K562 (cell line): Measurements from ENCODE around the gene EOGT. TPM values are rescaled to one million over a fixed set of nuclear protein-coding genes. Genes with fewer than 3 reads are reported as not detected.

ENCODE experiments used
- ATAC-seq: fragments of 200-7000 bp; cut with Tn5 transposase; 3 replicates; pipeline ENCODE4 v1.9.1; 2020; ENCODE audit warnings: moderate library complexity
- BruUV-seq: library from RNA; stranded (reverse); fragments of 400-500 nt; replicated peaks from 2 replicates; lab custom pipeline; 2021; lab: Mats Ljungman, UMichigan
- CTCF ChIA-PET: fragments of 300-600 bp; formaldehyde crosslinking; extraction: SDS; loops from one replicate; lab custom pipeline; 2021; ENCODE audit warnings: low intra/inter-chr PET ratio; lab: Yijun Ruan, JAX
- POLR2A ChIA-PET: fragments of 300-600, 350-650 bp; sonication (Branson Sonifier 250); formaldehyde crosslinking; extraction: SDS; loops from one replicate; lab custom pipeline; 2021; ENCODE audit warnings: antibody characterized with exemption, inconsistent platforms; lab: Yijun Ruan, JAX
- DNase-seq, 4 experiments: peaks; one replicate each; pipeline versions ENCODE4 v3.0.0 to v3.0.0-alpha.2; 2011 to 2018; ENCODE audit warnings: low spot score in 3 of 4, mixed read lengths in 3 of 4; ENCODE audit errors: extremely low read depth in 1 of 4
- FAIRE-seq: peaks from 2 replicates; lab custom pipeline; 2011; peaks lifted over from hg19 to GRCh38; lab: Jason Lieb, UNC
- H2AFZ ChIP-seq: 2 replicates; pipeline ENCODE4 v1.6.0; 2011; ENCODE audit warnings: low read depth, low read length, control low read depth, inconsistent platforms
- H3K27ac ChIP-seq: fragments of 200-600 bp; 3 replicates; pipeline ENCODE4 v1.8.0; 2011; ENCODE audit warnings: low read depth, mild to moderate bottlenecking, control low read depth, inconsistent platforms, low read length, moderate library complexity, mixed read lengths; ENCODE audit errors: extremely low read depth
- H3K27me3 ChIP-seq, 2 experiments: fragments of 300-600 bp in 1 of 2; 2 replicates in 1 of 2; 3 replicates in 1 of 2; pipeline versions ENCODE4 v1.6.0 to v1.8.0; 2011; ENCODE audit warnings: inconsistent platforms in 2 of 2, low read length in 2 of 2, mild to moderate bottlenecking in 1 of 2, mixed read lengths in 1 of 2, moderate library complexity in 1 of 2; ENCODE audit not compliant: control insufficient read depth in 2 of 2, insufficient read depth in 2 of 2
- H3K36me3 ChIP-seq: fragments of 300-600 bp; 3 replicates; pipeline ENCODE4 v1.8.0; 2011; ENCODE audit warnings: mild to moderate bottlenecking, low read length, inconsistent platforms; ENCODE audit not compliant: control insufficient read depth, insufficient read depth
- H3K4me1 ChIP-seq, 2 experiments: fragments of 200-600 bp in 1 of 2; replicated peaks in 1 of 2; 2 replicates in 1 of 2; 3 replicates in 1 of 2; pipeline versions ENCODE4 v1.5.1 to v1.8.0; 2011; ENCODE audit warnings: inconsistent platforms in 2 of 2, low read length in 2 of 2, mild to moderate bottlenecking in 1 of 2, mixed read lengths in 1 of 2, moderate library complexity in 1 of 2; ENCODE audit not compliant: control insufficient read depth in 2 of 2, insufficient read depth in 2 of 2
- H3K4me2 ChIP-seq: 2 replicates; pipeline ENCODE4 v1.6.1; 2011; ENCODE audit warnings: low read length, control low read depth, inconsistent platforms, mixed read lengths; ENCODE audit not compliant: insufficient read depth
- H3K4me3 ChIP-seq: fragments of 200-600 bp; sonication (generic), shearing (Covaris generic); 2 replicates; pipeline ENCODE4 v1.5.1; 2016; ENCODE audit warnings: control low read depth, inconsistent platforms
- H3K79me2 ChIP-seq: fragments of 200-600 bp; 3 replicates; pipeline ENCODE4 v1.8.0; 2011; ENCODE audit warnings: low read length, inconsistent platforms; ENCODE audit not compliant: control insufficient read depth, insufficient read depth
- H3K9ac ChIP-seq, 2 experiments: 2 replicates each; pipeline versions ENCODE4 v1.6.0 to v1.6.1; 2011; ENCODE audit warnings: low read depth in 2 of 2, low read length in 2 of 2, control low read depth in 1 of 2, inconsistent platforms in 1 of 2, mild to moderate bottlenecking in 1 of 2, mixed read lengths in 1 of 2; ENCODE audit not compliant: insufficient read depth in 1 of 2
- H3K9me1 ChIP-seq: one replicate; pipeline ENCODE4 v1.6.0; 2011; ENCODE audit warnings: inconsistent platforms, mild to moderate bottlenecking, low read length, moderate library complexity; ENCODE audit not compliant: control insufficient read depth, insufficient read depth
- H3K9me3 ChIP-seq: replicated peaks from 2 replicates; pipeline ENCODE4 v1.5.1; 2011; ENCODE audit warnings: low read depth, low read length, inconsistent platforms; ENCODE audit not compliant: control insufficient read depth, insufficient read depth
- H4K20me1 ChIP-seq: replicated peaks from 2 replicates; pipeline ENCODE4 v1.6.1; 2011; ENCODE audit warnings: low read length, inconsistent platforms, mixed read lengths; ENCODE audit not compliant: control insufficient read depth, insufficient read depth
- DIDO1 ChIP-seq: fragments of 450-650 bp; IDR thresholded peaks from 2 replicates; pipeline ENCODE4 v1.6.1; 2016; ENCODE audit warnings: low read depth, missing biosample characterization, missing genetic modification characterization
- ELF4 ChIP-seq: fragments of 450-650 bp; formaldehyde crosslinking; IDR thresholded peaks from 2 replicates; pipeline ENCODE4 v1.4.0; 2022; ENCODE audit warnings: missing genetic modification characterization
- HCFC1 ChIP-seq: IDR thresholded peaks from 2 replicates; pipeline ENCODE4 v1.6.1; 2012; ENCODE audit warnings: low read depth, low read length, improper control_type of control experiment
- HDAC3 ChIP-seq: fragments of 450-650 bp; IDR thresholded peaks from 2 replicates; pipeline ENCODE4 v1.6.1; 2018; ENCODE audit warnings: borderline replicate concordance, mild to moderate bottlenecking, moderate library complexity; ENCODE audit not compliant: partially characterized antibody
- HDAC8 ChIP-seq: fragments of 450-650 bp; IDR thresholded peaks from 2 replicates; pipeline ENCODE4 v1.6.1; 2016; ENCODE audit warnings: mild to moderate bottlenecking, missing genetic modification characterization, moderate library complexity, missing compliant biosample characterization
- KDM4B ChIP-seq, 2 experiments: fragments of 450-650 bp in 1 of 2; sonication (generic) in 1 of 2; IDR thresholded peaks; 2 replicates each; pipeline ENCODE4 v1.6.1; 2016 to 2017; ENCODE audit warnings: borderline replicate concordance in 2 of 2, antibody characterized with exemption in 1 of 2, low read depth in 1 of 2, mild to moderate bottlenecking in 1 of 2
- MAFG ChIP-seq: fragments of 450-650 bp; conservative IDR thresholded peaks from 2 replicates; pipeline ENCODE4 v1.6.1; 2016; ENCODE audit warnings: missing genetic modification characterization, missing compliant biosample characterization
- MTA1 ChIP-seq: fragments of 450-650 bp; IDR thresholded peaks from 2 replicates; pipeline ENCODE4 v1.6.1; 2017; ENCODE audit warnings: borderline replicate concordance
- NR3C1 ChIP-seq: sonication (generic); formaldehyde crosslinking; IDR thresholded peaks from 2 replicates; pipeline ENCODE4 v1.8.1; 2022; ENCODE audit warnings: missing genetic modification reagents
- SUPT5H ChIP-seq: fragments of 450-650 bp; IDR thresholded peaks from 2 replicates; pipeline ENCODE4 v1.6.1; 2016
- ZNF121 ChIP-seq: sonication (generic); formaldehyde crosslinking; conservative IDR thresholded peaks from 2 replicates; pipeline ENCODE4 v1.8.0; 2022; ENCODE audit warnings: missing genetic modification reagents
- WGBS: fragments of 100-300 bp; shearing (Covaris generic); methylation state at CpG from one replicate; pipeline ENCODE4 v1.1.6; 2016; ENCODE audit warnings: low coverage, mixed read lengths; ENCODE audit not compliant: insufficient coverage; ENCODE audit errors: missing lambda C conversion rate; 5-methylcytosine and 5-hydroxymethylcytosine counted together
- in situ Hi-C: fragments of 300-500 bp; cut with MboI; formaldehyde crosslinking; loops from 4 replicates; pipeline ENCODE4 v1.15.0; 2018; ENCODE audit warnings: inconsistent platforms, mixed read lengths
- intact Hi-C: fragments of 100-400 bp; cut with micrococcal nuclease; formaldehyde crosslinking; loops from 2 replicates; pipeline ENCODE4 v1.14.2; 2022
- polyA plus RNA-seq, 8 experiments: library from polyadenylated mRNA; depleted of rRNA in 4 of 8; stranded (reverse) in 5 of 8; unstranded in 3 of 8; fragments of >200 nt; fragmentation: Nextera tagmentation in 2 of 8; fragmentation: Illumina TruSeq in 1 of 8; extraction: Ambion mirVana in 2 of 8; extraction: Trizol in 1 of 8; gene quantifications; 2 replicates each; pipeline versions ENCODE4 v1.2.1 to v1.2.3, GENCODE V29; 2011 to 2014; ENCODE audit warnings: inconsistent platforms in 1 of 8, missing spikeins in 1 of 8
- total RNA-seq, 7 experiments: library from RNA; depleted of rRNA in 6 of 7; stranded (reverse); fragments of >200 nt in 6 of 7; fragmentation: Illumina TruSeq in 2 of 7; extraction: Trizol in 2 of 7; gene quantifications; 2 replicates each; pipeline versions ENCODE4 v1.2.1 to v1.2.3, GENCODE V29; 2011 to 2021; ENCODE audit warnings: low replicate concordance in 1 of 7
- TF ChIP-seq, protein P1 (sequence below): fragments of 250-450 bp; sonication (Bioruptor Pico); IDR thresholded peaks from 2 replicates; pipeline ENCODE4 v1.4.0; 2020; ENCODE audit warnings: mild to moderate bottlenecking, moderate library complexity
- TF ChIP-seq, protein P2 (sequence below): IDR thresholded peaks from 2 replicates; pipeline ENCODE4 v1.6.1; 2011; ENCODE audit not compliant: insufficient read length; ENCODE audit errors: extremely low read depth
- TF ChIP-seq, protein P3 (sequence below): sonication (generic); formaldehyde crosslinking; IDR thresholded peaks from 2 replicates; pipeline ENCODE4 v1.8.0; 2022; ENCODE audit warnings: mild to moderate bottlenecking, missing genetic modification reagents

The EOGT gene
- total and polyA plus RNA-seq, 9 of the 15 experiments (the other 6 are each of a cell fraction or from before 2014, with no cell fraction given), result 3.6 to 17.9 (median 7.4) TPM

DNA sequence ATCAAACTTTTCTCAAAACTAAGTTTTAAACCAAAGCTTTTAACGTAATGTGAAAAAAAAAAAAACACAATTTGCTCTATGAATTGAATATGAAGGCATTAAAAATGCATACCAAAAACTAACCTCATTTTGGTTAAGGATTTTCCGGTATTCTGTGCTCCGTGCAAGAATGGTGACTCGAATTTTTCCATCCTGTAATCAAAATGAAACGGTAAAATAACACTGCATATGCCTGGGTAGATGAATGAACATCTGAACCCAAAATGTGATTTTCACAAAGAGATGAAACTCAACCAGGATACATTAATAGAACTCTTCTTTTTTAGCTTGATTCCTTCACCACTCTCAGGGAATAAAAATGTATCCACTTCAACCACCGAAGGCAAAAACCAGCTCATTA, 26.2 kb downstream of the EOGT start:
- Histone ChIP-seq H3K4me2 (no peak overlapping the region), H3K9me3 (no peaks in the 10 kb centered on the region), H3K9me1 (no peaks in the 10 kb centered on the region), H3K27me3 (no peaks in the 10 kb centered on the region), H3K27ac (no peak overlapping the region), H3K79me2 (no peaks in the 10 kb centered on the region), H3K4me3 (no peak overlapping the region), H4K20me1 (no peaks in the 10 kb centered on the region), H3K4me1 (no peaks in the 10 kb centered on the region), H3K36me3 (peaks cover 31% of the 10 kb centered on the region; the same call in 2 of the 3 replicates), H3K9ac (no peak overlapping the region), H2AFZ (no peak overlapping the region)
- BruUV-seq, result no TSS peak
- DNase-seq, result no peak
- ATAC-seq, result no peak
- 93% methylated on average over 6 of the region's 6 CpGs for WGBS
- FAIRE-seq, result no peak
- CTCF ChIA-PET, result no interaction called here
- POLR2A ChIA-PET, result interaction anchor here (1.0 to 1.2 kb wide), 2 partner anchors 9 to 13 kb away, joined by 4 to 7 read pairs; no protein-coding TSS in a partner anchor
- in situ Hi-C loops, result no loop called here
- intact Hi-C loops, result no loop called here
- no peak for TF ChIP-seq SUPT5H
- TF ChIP-seq MAFG (tag), result no peak
- TF ChIP-seq, protein P1, sequence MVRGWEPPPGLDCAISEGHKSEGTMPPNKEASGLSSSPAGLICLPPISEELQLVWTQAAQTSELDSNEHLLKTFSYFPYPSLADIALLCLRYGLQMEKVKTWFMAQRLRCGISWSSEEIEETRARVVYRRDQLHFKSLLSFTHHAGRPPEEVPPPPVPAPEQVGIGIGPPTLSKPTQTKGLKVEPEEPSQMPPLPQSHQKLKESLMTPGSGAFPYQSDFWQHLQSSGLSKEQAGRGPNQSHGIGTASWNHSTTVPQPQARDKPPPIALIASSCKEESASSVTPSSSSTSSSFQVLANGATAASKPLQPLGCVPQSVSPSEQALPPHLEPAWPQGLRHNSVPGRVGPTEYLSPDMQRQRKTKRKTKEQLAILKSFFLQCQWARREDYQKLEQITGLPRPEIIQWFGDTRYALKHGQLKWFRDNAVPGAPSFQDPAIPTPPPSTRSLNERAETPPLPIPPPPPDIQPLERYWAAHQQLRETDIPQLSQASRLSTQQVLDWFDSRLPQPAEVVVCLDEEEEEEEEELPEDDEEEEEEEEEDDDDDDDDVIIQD (CRISPR knock-in tag), result no peak
- TF ChIP-seq, protein P2, sequence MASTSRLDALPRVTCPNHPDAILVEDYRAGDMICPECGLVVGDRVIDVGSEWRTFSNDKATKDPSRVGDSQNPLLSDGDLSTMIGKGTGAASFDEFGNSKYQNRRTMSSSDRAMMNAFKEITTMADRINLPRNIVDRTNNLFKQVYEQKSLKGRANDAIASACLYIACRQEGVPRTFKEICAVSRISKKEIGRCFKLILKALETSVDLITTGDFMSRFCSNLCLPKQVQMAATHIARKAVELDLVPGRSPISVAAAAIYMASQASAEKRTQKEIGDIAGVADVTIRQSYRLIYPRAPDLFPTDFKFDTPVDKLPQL, result no peak
- TF ChIP-seq HDAC3, result no peak
- TF ChIP-seq, protein P3, sequence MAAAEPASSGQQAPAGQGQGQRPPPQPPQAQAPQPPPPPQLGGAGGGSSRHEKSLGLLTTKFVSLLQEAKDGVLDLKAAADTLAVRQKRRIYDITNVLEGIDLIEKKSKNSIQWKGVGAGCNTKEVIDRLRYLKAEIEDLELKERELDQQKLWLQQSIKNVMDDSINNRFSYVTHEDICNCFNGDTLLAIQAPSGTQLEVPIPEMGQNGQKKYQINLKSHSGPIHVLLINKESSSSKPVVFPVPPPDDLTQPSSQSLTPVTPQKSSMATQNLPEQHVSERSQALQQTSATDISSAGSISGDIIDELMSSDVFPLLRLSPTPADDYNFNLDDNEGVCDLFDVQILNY (CRISPR knock-in tag), result no peak
- TF ChIP-seq ZNF121, result no peak
- TF ChIP-seq HCFC1, result no peak
- TF ChIP-seq HDAC8 (tag), result no peak
- no peak for TF ChIP-seq KDM4B (IDR thresholded peaks at IDR 0.05; ENCODE audit: borderline replicate concordance in 2 of 2, low read depth in 1 of 2)
- TF ChIP-seq MTA1, result no peak
- no peak for TF ChIP-seq ELF4 (CRISPR knock-in tag)
- TF ChIP-seq DIDO1 (tag), result no peak
- TF ChIP-seq NR3C1 (CRISPR knock-in tag), result no peak
- TF ChIP-seq, all 486 proteins: peak for 0
